Naive thymus-derived CD4-positive, alpha-beta T cell (primary cell): Measurements from ENCODE around the gene MX1. TPM values are rescaled to one million over a fixed set of nuclear protein-coding genes. Genes with fewer than 3 reads are reported as not detected.
A peak's percentile ranks its signal among the peaks of the same experiment; 100 is the strongest.

ENCODE experiments used
- ATAC-seq: fragments of 150-1000 bp; cut with Tn5 transposase; 2 replicates; pipeline ENCODE4 v1.10.0; 2021; ENCODE audit warnings: mild to moderate bottlenecking, moderate library complexity
- CTCF ChIA-PET: fragments of 350-600 bp; sonication (Branson Sonifier 250); formaldehyde crosslinking; loops from one replicate; lab custom pipeline; 2021; ENCODE audit warnings: antibody characterized with exemption; lab: Charles Lee
- POLR2A ChIA-PET: fragments of 350-600 bp; sonication (Branson Sonifier 250); formaldehyde crosslinking; loops from one replicate; lab custom pipeline; 2021; ENCODE audit warnings: antibody characterized with exemption, inconsistent platforms; lab: Charles Lee
- DNase-seq, 9 donors: peaks; one replicate each; pipeline versions ENCODE4 v3.0.0 to v3.0.0-alpha.2; 2020 to 2022; ENCODE audit warnings: mixed read lengths in 1 of 9
- H3K27ac ChIP-seq: one replicate; pipeline ENCODE4 v1.7.0; 2013; ENCODE audit warnings: mild to moderate bottlenecking, low read depth, low read length, moderate library complexity
- H3K27me3 ChIP-seq, 2 donors: one replicate each; pipeline ENCODE4 v1.7.0; 2013; ENCODE audit warnings: low read length in 2 of 2, mild to moderate bottlenecking in 2 of 2, moderate library complexity in 2 of 2; ENCODE audit not compliant: control insufficient read depth in 2 of 2, insufficient read depth in 2 of 2
- H3K36me3 ChIP-seq, 3 experiments: 1 replicate in 2 of 3; 2 replicates in 1 of 3; pipeline ENCODE4 v1.7.0; 2013; ENCODE audit warnings: low read length in 3 of 3, mild to moderate bottlenecking in 3 of 3, moderate library complexity in 1 of 3; ENCODE audit not compliant: insufficient read depth in 3 of 3, control insufficient read depth in 2 of 3
- H3K4me1 ChIP-seq, 2 donors: one replicate each; pipeline ENCODE4 v1.7.0; 2013; ENCODE audit warnings: low read length in 2 of 2, mild to moderate bottlenecking in 2 of 2, moderate library complexity in 1 of 2; ENCODE audit not compliant: control insufficient read depth in 2 of 2, insufficient read depth in 2 of 2
- H3K4me3 ChIP-seq: 2 replicates; pipeline ENCODE4 v1.7.0; 2013; ENCODE audit warnings: mild to moderate bottlenecking, low read length
- H3K9me3 ChIP-seq, 3 experiments: 1 replicate in 2 of 3; 2 replicates in 1 of 3; pipeline ENCODE4 v1.7.0; 2013; ENCODE audit warnings: low read length in 3 of 3; ENCODE audit not compliant: control insufficient read depth in 2 of 3
- H3K27ac Mint-ChIP-seq, 9 donors: one replicate each; pipeline ENCODE4 v1.8.0; 2020 to 2022; ENCODE audit warnings: mixed read lengths in 9 of 9, mild to moderate bottlenecking in 8 of 9, moderate library complexity in 5 of 9, inconsistent platforms in 2 of 9
- H3K27me3 Mint-ChIP-seq, 5 donors: one replicate each; pipeline ENCODE4 v1.8.0; 2021 to 2022; ENCODE audit warnings: mixed read lengths in 5 of 5, mild to moderate bottlenecking in 1 of 5
- H3K36me3 Mint-ChIP-seq, 5 donors: one replicate each; pipeline ENCODE4 v1.8.0; 2020 to 2022; ENCODE audit warnings: mixed read lengths in 5 of 5, mild to moderate bottlenecking in 3 of 5, inconsistent platforms in 1 of 5
- H3K4me1 Mint-ChIP-seq, 7 donors: one replicate each; pipeline ENCODE4 v1.8.0; 2020 to 2022; ENCODE audit warnings: mixed read lengths in 7 of 7, mild to moderate bottlenecking in 3 of 7, inconsistent platforms in 1 of 7
- H3K4me3 Mint-ChIP-seq, 10 donors: one replicate each; pipeline ENCODE4 v1.8.0; 2020 to 2022; ENCODE audit warnings: mild to moderate bottlenecking in 10 of 10, mixed read lengths in 10 of 10, moderate library complexity in 6 of 10, inconsistent platforms in 2 of 10
- H3K9me3 Mint-ChIP-seq, 11 donors: one replicate each; pipeline ENCODE4 v1.8.0; 2020 to 2022; ENCODE audit warnings: mixed read lengths in 11 of 11, mild to moderate bottlenecking in 4 of 11, inconsistent platforms in 1 of 11, moderate library complexity in 1 of 11
- intact Hi-C, 2 donors: fragments of 100-400 bp; cut with micrococcal nuclease; formaldehyde crosslinking; loops; one replicate each; pipeline ENCODE4 v1.15.1; 2023
- polyA plus RNA-seq, 2 donors: library from polyadenylated mRNA; unstranded; fragments of 300-500 nt; fragmentation: Illumina TruSeq; gene quantifications; one replicate each; pipeline ENCODE4 v1.2.3, GENCODE V29; 2021
- total RNA-seq, 6 experiments: library from RNA in 5 of 6; stranded (reverse) in 5 of 6; gene quantifications; 1 replicate in 5 of 6; 2 replicates in 1 of 6; pipeline ENCODE4 v1.2.3 and lab custom pipeline; 2021 to 2026

MX1 gene
- total and polyA plus RNA-seq, 7 experiments from 2014 or later, result 50.2 to 384 (median 74.5) TPM

GRCh38 chr21:41397471-41397891 lies 28.6 kb upstream of the MX1 start:
- DNase-seq (no peak), ATAC-seq (no peak)
- Mint-ChIP-seq H3K27me3 (no peaks in the 10 kb centered on the region), H3K9me3 (no peaks in the 10 kb centered on the region), H3K4me3 (no peak overlapping the region), H3K36me3 (peaks cover 18 to 88% (median 58%) of the 10 kb centered on the region in 5 donors), H3K4me1 (peaks cover 0 to 10% (median 0%) of the 10 kb centered on the region in 7 donors), H3K27ac (peak overlapping the region in 3 of 9 donors; percentile 17 to 75 (median 17))
- Histone ChIP-seq H3K36me3 (peaks cover 7 to 85% (median 34%) of the 10 kb centered on the region in 3 experiments), H3K9me3 (no peaks in the 10 kb centered on the region), H3K4me3 (no peak overlapping the region), H3K4me1 (no peaks in the 10 kb centered on the region), H3K27ac (no peak overlapping the region), H3K27me3 (no peaks in the 10 kb centered on the region)
- POLR2A ChIA-PET, result no interaction called here
- CTCF ChIA-PET, result no interaction called here
- intact Hi-C loops, result no loop called here

GRCh38 chr21:41398251-41398650 lies 27.8 kb upstream of the MX1 start:
- Histone ChIP-seq H3K4me1 (no peaks in the 10 kb centered on the region), H3K36me3 (peaks cover 7 to 90% (median 41%) of the 10 kb centered on the region in 3 experiments), H3K9me3 (no peaks in the 10 kb centered on the region), H3K27me3 (no peaks in the 10 kb centered on the region), H3K4me3 (no peak overlapping the region), H3K27ac (no peak overlapping the region)
- H3K9me3 Mint-ChIP-seq, result no peaks in the 10 kb centered on the region
- DNase-seq, result no peak
- H3K27ac Mint-ChIP-seq, result peak overlapping the region in 1 of 9 donors; percentile 75
- H3K36me3 Mint-ChIP-seq, result peaks cover 25 to 93% (median 64%) of the 10 kb centered on the region in 5 donors
- ChIA-PET POLR2A (no interaction called here), CTCF (no interaction called here)
- intact Hi-C loops, result no loop called here
- H3K4me3 Mint-ChIP-seq, result no peak overlapping the region
- H3K4me1 Mint-ChIP-seq, result peaks cover 0 to 10% (median 0%) of the 10 kb centered on the region in 7 donors
- no peak for ATAC-seq
- H3K27me3 Mint-ChIP-seq, result no peaks in the 10 kb centered on the region

- H3K27ac ChIP-seq, result no peak overlapping the region
- DNase-seq (no peak), ATAC-seq (no peak)
- POLR2A ChIA-PET, result no interaction called here
- H3K4me3 ChIP-seq, result no peak overlapping the region
- H3K9me3 ChIP-seq, result no peaks in the 10 kb centered on the region
- H3K4me1 ChIP-seq, result no peaks in the 10 kb centered on the region
- H3K27me3 Mint-ChIP-seq, result no peaks in the 10 kb centered on the region
- H3K27ac Mint-ChIP-seq, result peak overlapping the region in 1 of 9 donors; percentile 28
- peaks cover 0 to 6% (median 0%) of the 10 kb centered on the region in 7 donors for H3K4me1 Mint-ChIP-seq
- no peaks in the 10 kb centered on the region for H3K9me3 Mint-ChIP-seq
- peaks cover 22 to 92% (median 60%) of the 10 kb centered on the region in 5 donors for H3K36me3 Mint-ChIP-seq
- intact Hi-C loops, result no loop called here
- CTCF ChIA-PET, result no interaction called here
- no peaks in the 10 kb centered on the region for H3K27me3 ChIP-seq
- peaks cover 7 to 90% (median 42%) of the 10 kb centered on the region in 3 experiments for H3K36me3 ChIP-seq
- no peak overlapping the region for H3K4me3 Mint-ChIP-seq
Measured at GRCh38 chr21:41398831-41399230, 27.2 kb upstream of the MX1 start.

- no peak for DNase-seq
- ChIA-PET CTCF (no interaction called here), POLR2A (no interaction called here)
- peaks cover 0 to 6% (median 0%) of the 10 kb centered on the region in 7 donors for H3K4me1 Mint-ChIP-seq
- H3K27me3 Mint-ChIP-seq, result no peaks in the 10 kb centered on the region
- no peaks in the 10 kb centered on the region for H3K4me1 ChIP-seq
- no peaks in the 10 kb centered on the region for H3K9me3 ChIP-seq
- no peak overlapping the region for H3K4me3 Mint-ChIP-seq
- peaks cover 7 to 90% (median 40%) of the 10 kb centered on the region in 3 experiments for H3K36me3 ChIP-seq
- intact Hi-C loops, result no loop called here
- no peaks in the 10 kb centered on the region for H3K27me3 ChIP-seq
- no peak overlapping the region for H3K27ac ChIP-seq
- H3K9me3 Mint-ChIP-seq, result no peaks in the 10 kb centered on the region
- ATAC-seq, result no peak
- no peak overlapping the region for H3K4me3 ChIP-seq
- H3K27ac Mint-ChIP-seq, result peak overlapping the region in 3 of 9 donors; percentile 28 to 55 (median 33)
- peaks cover 22 to 90% (median 57%) of the 10 kb centered on the region in 5 donors for H3K36me3 Mint-ChIP-seq
Measured at GRCh38 chr21:41399246-41399800, 26.7 kb upstream of the MX1 start.

- Mint-ChIP-seq H3K27me3 (no peaks in the 10 kb centered on the region), H3K27ac (no peak overlapping the region), H3K4me1 (peaks cover 0 to 2% (median 0%) of the 10 kb centered on the region in 7 donors), H3K9me3 (no peaks in the 10 kb centered on the region), H3K36me3 (peaks cover 22 to 83% (median 65%) of the 10 kb centered on the region in 5 donors), H3K4me3 (no peak overlapping the region)
- no peaks in the 10 kb centered on the region for H3K4me1 ChIP-seq
- ChIA-PET POLR2A (no interaction called here), CTCF (no interaction called here)
- no peak overlapping the region for H3K27ac ChIP-seq
- intact Hi-C loops, result no loop called here
- ATAC-seq (no peak), DNase-seq (no peak)
- no peaks in the 10 kb centered on the region for H3K27me3 ChIP-seq
- H3K36me3 ChIP-seq, result peaks cover 6 to 90% (median 39%) of the 10 kb centered on the region in 3 experiments
- no peaks in the 10 kb centered on the region for H3K9me3 ChIP-seq
- no peak overlapping the region for H3K4me3 ChIP-seq
Measured at GRCh38 chr21:41402231-41402630, 23.8 kb upstream of the MX1 start.

GRCh38 chr21:41402796-41403195 lies 23.2 kb upstream of the MX1 start:
- Histone ChIP-seq H3K27ac (no peak overlapping the region), H3K9me3 (no peaks in the 10 kb centered on the region), H3K36me3 (peaks cover under 1 to 90% (median 39%) of the 10 kb centered on the region in 3 experiments), H3K4me3 (no peak overlapping the region), H3K4me1 (no peaks in the 10 kb centered on the region), H3K27me3 (no peaks in the 10 kb centered on the region)
- ATAC-seq, result no peak
- H3K4me1 Mint-ChIP-seq, result peaks cover 0 to 4% (median 0%) of the 10 kb centered on the region in 7 donors
- H3K9me3 Mint-ChIP-seq, result no peaks in the 10 kb centered on the region
- peak overlapping the region in 1 of 9 donors; percentile 49 for H3K27ac Mint-ChIP-seq
- H3K4me3 Mint-ChIP-seq, result no peak overlapping the region
- ChIA-PET CTCF (no interaction called here), POLR2A (no interaction called here)
- intact Hi-C loops, result no loop called here
- no peaks in the 10 kb centered on the region for H3K27me3 Mint-ChIP-seq
- no peak for DNase-seq
- H3K36me3 Mint-ChIP-seq, result peaks cover 22 to 83% (median 65%) of the 10 kb centered on the region in 5 donors

GRCh38 chr21:41403331-41403730 lies 22.7 kb upstream of the MX1 start:
- Histone ChIP-seq H3K4me3 (no peak overlapping the region), H3K36me3 (peaks cover 3 to 92% (median 35%) of the 10 kb centered on the region in 3 experiments), H3K4me1 (no peaks in the 10 kb centered on the region), H3K9me3 (no peaks in the 10 kb centered on the region), H3K27me3 (no peaks in the 10 kb centered on the region), H3K27ac (no peak overlapping the region)
- peaks cover 0 to 2% (median 0%) of the 10 kb centered on the region in 11 donors for H3K9me3 Mint-ChIP-seq
- ChIA-PET POLR2A (no interaction called here), CTCF (no interaction called here)
- peaks cover 27 to 85% (median 67%) of the 10 kb centered on the region in 5 donors for H3K36me3 Mint-ChIP-seq
- H3K4me3 Mint-ChIP-seq, result no peak overlapping the region
- H3K4me1 Mint-ChIP-seq, result peaks cover 0 to 4% (median 0%) of the 10 kb centered on the region in 7 donors
- ATAC-seq, result no peak
- no peaks in the 10 kb centered on the region for H3K27me3 Mint-ChIP-seq
- no peak for DNase-seq
- no peak overlapping the region for H3K27ac Mint-ChIP-seq
- intact Hi-C loops, result no loop called here
